ENCODE data around the gene UBQLNL. TPM values are rescaled to one million over a fixed set of nuclear protein-coding genes. Genes with fewer than 3 reads are reported as not detected.

The UBQLNL gene
- total RNA-seq, result under 1 TPM; 0.19 to 0.55 TPM

GRCh38 chr11:5516599-5516998 is at the start of gene UBQLNL:
Gene UBQLNL (minus strand): TSS chr11:5516699. CDS start chr11:5516441, 258 bp downstream.
- CTCF ChIA-PET, result no interaction called here
- H3K36me3 Mint-ChIP-seq, result no peaks in the 10 kb centered on the region

GRCh38 chr11:5564259-5565019 is 47.9 kb upstream of the UBQLNL start:
- H3K4me3 Mint-ChIP-seq, result no peak overlapping the region
- CTCF ChIA-PET, result no interaction called here
- peaks cover 11% of the 10 kb centered on the region for H3K27me3 Mint-ChIP-seq

More at GRCh38 chr11:5516599-5516998, at the start of gene UBQLNL:
- H3K9me3 Mint-ChIP-seq (ENCODE audit: low read depth), result no peaks in the 10 kb centered on the region
- H3K27me3 Mint-ChIP-seq, result peaks cover 6% of the 10 kb centered on the region
- no peak within 1 kb of the TSS for H3K4me3 Mint-ChIP-seq
- H3K27ac Mint-ChIP-seq, result no peak within 1 kb of the TSS
- no peaks in the 10 kb centered on the region for H3K4me1 Mint-ChIP-seq
- ATAC-seq (no peak), DNase-seq (no peak)

GRCh38 chr11:5557751-5558150 is 41.3 kb upstream of the UBQLNL start:
- H3K4me3 Mint-ChIP-seq, result no peak overlapping the region
- H3K4me1 Mint-ChIP-seq, result no peaks in the 10 kb centered on the region
- CTCF ChIA-PET, result no interaction called here
- ATAC-seq, result no peak
- no peaks in the 10 kb centered on the region for H3K36me3 Mint-ChIP-seq
- H3K9me3 Mint-ChIP-seq (ENCODE audit: low read depth), result no peaks in the 10 kb centered on the region
- H3K27me3 Mint-ChIP-seq, result peaks cover 18% of the 10 kb centered on the region
- H3K27ac Mint-ChIP-seq, result no peak overlapping the region
- DNase-seq, result no peak

More at GRCh38 chr11:5564259-5565019, 47.9 kb upstream of the UBQLNL start:
- DNase-seq, result no peak
- Mint-ChIP-seq H3K36me3 (peaks cover 3% of the 10 kb centered on the region), H3K4me1 (peaks cover 7% of the 10 kb centered on the region), H3K9me3 (ENCODE audit: low read depth) (peaks cover 5% of the 10 kb centered on the region), H3K27ac (no peak overlapping the region)
- no peak for ATAC-seq

- no peak overlapping the region for H3K27ac Mint-ChIP-seq
- no peak for DNase-seq
- no peak for ATAC-seq
- peaks cover 21% of the 10 kb centered on the region for H3K27me3 Mint-ChIP-seq
- no peaks in the 10 kb centered on the region for H3K4me1 Mint-ChIP-seq
- H3K9me3 Mint-ChIP-seq (ENCODE audit: low read depth), result no peaks in the 10 kb centered on the region
- H3K36me3 Mint-ChIP-seq, result no peaks in the 10 kb centered on the region
- no peak overlapping the region for H3K4me3 Mint-ChIP-seq
- CTCF ChIA-PET, result no interaction called here
Observed at GRCh38 chr11:5556596-5557188, 40.2 kb upstream of the UBQLNL start.

GRCh38 chr11:5553343-5553742 is 36.8 kb upstream of the UBQLNL start:
- DNase-seq (no peak), ATAC-seq (no peak)
- no peak overlapping the region for H3K27ac Mint-ChIP-seq
- CTCF ChIA-PET, result no interaction called here
- peaks cover 23% of the 10 kb centered on the region for H3K27me3 Mint-ChIP-seq
- no peak overlapping the region for H3K4me3 Mint-ChIP-seq
- no peaks in the 10 kb centered on the region for H3K9me3 Mint-ChIP-seq (ENCODE audit: low read depth)
- H3K4me1 Mint-ChIP-seq, result no peaks in the 10 kb centered on the region
- H3K36me3 Mint-ChIP-seq, result no peaks in the 10 kb centered on the region

GRCh38 chr11:5550440-5551095 is 34.1 kb upstream of the UBQLNL start:
- no peak for DNase-seq
- Mint-ChIP-seq H3K9me3 (ENCODE audit: low read depth) (no peaks in the 10 kb centered on the region), H3K36me3 (no peaks in the 10 kb centered on the region), H3K4me1 (no peaks in the 10 kb centered on the region), H3K27me3 (peaks cover 14% of the 10 kb centered on the region), H3K4me3 (no peak overlapping the region), H3K27ac (no peak overlapping the region)
- CTCF ChIA-PET, result no interaction called here
- no peak for ATAC-seq

- CTCF ChIA-PET, result no interaction called here
- no peak for ATAC-seq
Observed at GRCh38 chr11:5548440-5548839, 31.9 kb upstream of the UBQLNL start, which contains the start of gene OR52H1. Gene OR52H1 (minus strand): TSS chr11:5548540. CDS start chr11:5545505, 3,035 bp downstream.

GRCh38 chr11:5547982-5548381 is 31.5 kb upstream of the UBQLNL start:
- no peaks in the 10 kb centered on the region for H3K9me3 Mint-ChIP-seq (ENCODE audit: low read depth)
- no peak for DNase-seq
- H3K4me3 Mint-ChIP-seq, result no peak overlapping the region
- H3K36me3 Mint-ChIP-seq, result no peaks in the 10 kb centered on the region
- ATAC-seq, result no peak
- no peaks in the 10 kb centered on the region for H3K4me1 Mint-ChIP-seq
- H3K27me3 Mint-ChIP-seq, result peaks cover 9% of the 10 kb centered on the region
- no peak overlapping the region for H3K27ac Mint-ChIP-seq
- CTCF ChIA-PET, result no interaction called here

More at GRCh38 chr11:5548440-5548839, 31.9 kb upstream of the UBQLNL start, which contains the start of gene OR52H1:
- H3K27ac Mint-ChIP-seq, result no peak within 1 kb of the TSS
- H3K4me1 Mint-ChIP-seq, result no peaks in the 10 kb centered on the region
- H3K36me3 Mint-ChIP-seq, result no peaks in the 10 kb centered on the region
- peaks cover 9% of the 10 kb centered on the region for H3K27me3 Mint-ChIP-seq
- H3K9me3 Mint-ChIP-seq (ENCODE audit: low read depth), result no peaks in the 10 kb centered on the region
- no peak for DNase-seq
- H3K4me3 Mint-ChIP-seq, result no peak within 1 kb of the TSS

GRCh38 chr11:5546457-5546856 is 30.0 kb upstream of the UBQLNL start:
- Mint-ChIP-seq H3K4me3 (no peak overlapping the region), H3K27ac (no peak overlapping the region), H3K9me3 (ENCODE audit: low read depth) (no peaks in the 10 kb centered on the region), H3K27me3 (peaks cover 4% of the 10 kb centered on the region), H3K4me1 (no peaks in the 10 kb centered on the region), H3K36me3 (no peaks in the 10 kb centered on the region)
- DNase-seq (no peak), ATAC-seq (no peak)
- CTCF ChIA-PET, result no interaction called here

- Mint-ChIP-seq H3K9me3 (ENCODE audit: low read depth) (no peaks in the 10 kb centered on the region), H3K27me3 (peaks cover 11% of the 10 kb centered on the region), H3K4me3 (no peak overlapping the region), H3K27ac (no peak overlapping the region), H3K4me1 (no peaks in the 10 kb centered on the region), H3K36me3 (no peaks in the 10 kb centered on the region)
- ATAC-seq (no peak), DNase-seq (no peak)
- CTCF ChIA-PET, result no interaction called here
Observed at GRCh38 chr11:5541427-5541826, 24.9 kb upstream of the UBQLNL start.

- Mint-ChIP-seq H3K4me1 (no peaks in the 10 kb centered on the region), H3K36me3 (no peaks in the 10 kb centered on the region), H3K27me3 (peaks cover 13% of the 10 kb centered on the region), H3K4me3 (no peak overlapping the region), H3K27ac (no peak overlapping the region), H3K9me3 (ENCODE audit: low read depth) (no peaks in the 10 kb centered on the region)
- DNase-seq (no peak), ATAC-seq (no peak)
- CTCF ChIA-PET, result no interaction called here
Observed at GRCh38 chr11:5536482-5536881, 20.0 kb upstream of the UBQLNL start.

- H3K4me1 Mint-ChIP-seq, result no peaks in the 10 kb centered on the region
- H3K27me3 Mint-ChIP-seq, result peaks cover 12% of the 10 kb centered on the region
- H3K4me3 Mint-ChIP-seq, result no peak overlapping the region
- CTCF ChIA-PET, result no interaction called here
- no peaks in the 10 kb centered on the region for H3K9me3 Mint-ChIP-seq (ENCODE audit: low read depth)
- no peaks in the 10 kb centered on the region for H3K36me3 Mint-ChIP-seq
- ATAC-seq, result no peak
- H3K27ac Mint-ChIP-seq, result no peak overlapping the region
- DNase-seq, result no peak
Observed at GRCh38 chr11:5534046-5534445, 17.5 kb upstream of the UBQLNL start.

- Mint-ChIP-seq H3K9me3 (ENCODE audit: low read depth) (no peaks in the 10 kb centered on the region), H3K36me3 (no peaks in the 10 kb centered on the region), H3K27me3 (peaks cover 5% of the 10 kb centered on the region), H3K4me3 (no peak overlapping the region), H3K4me1 (no peaks in the 10 kb centered on the region), H3K27ac (no peak overlapping the region)
- DNase-seq, result no peak
- no peak for ATAC-seq
- CTCF ChIA-PET, result no interaction called here
Observed at GRCh38 chr11:5531053-5531831, 14.7 kb upstream of the UBQLNL start.

All from activated CD8-positive, alpha-beta memory T cell treated with anti-CD3 and anti-CD28 coated beads, Interleukin-2, amount 10 ng/mL, durations not matched to agents 7 days and 5 days (primary cell).